Measurements from ENCODE around the gene MAD1L1. TPM values are rescaled to one million over a fixed set of nuclear protein-coding genes. Genes with fewer than 3 reads are reported as not detected.

MAD1L1 gene
- total RNA-seq, 1 experiment from 2014 or later = 43.8 TPM

- Mint-ChIP-seq H3K9me3 (no peaks in the 10 kb centered on the region), H3K36me3 (no peaks in the 10 kb centered on the region), H3K4me1 (no peaks in the 10 kb centered on the region), H3K27me3 (ENCODE audit: low read depth) (no peaks in the 10 kb centered on the region), H3K4me3 (no peak overlapping the region), H3K27ac (peak overlapping the region; percentile 55)
- ATAC-seq = no peak
- CTCF ChIA-PET = interaction anchor here (1.0 kb wide), 1 partner anchor 38 kb away, joined by 5 read pairs; no protein-coding TSS in a partner anchor
- DNase-seq (ENCODE audit: low spot score) = no peak
- POLR2A ChIA-PET = interaction anchor here (1.0 kb wide), 1 partner anchor 72 kb away, joined by 3 read pairs; no protein-coding TSS in a partner anchor
- TF ChIP-seq ZNF317 (CRISPR knock-in tag; IDR thresholded peaks at IDR 0.05; ENCODE audit: borderline replicate concordance, low read depth) (no peak), FOXK1 (CRISPR knock-in tag; IDR thresholded peaks at IDR 0.05) (no peak), TEAD4 (CRISPR knock-in tag; IDR thresholded peaks at IDR 0.05) (no peak), HMGXB4 (CRISPR knock-in tag; IDR thresholded peaks at IDR 0.05) (no peak), NFATC4 (CRISPR knock-in tag; IDR thresholded peaks at IDR 0.05) (no peak), MLX (CRISPR knock-in tag; IDR thresholded peaks at IDR 0.05) (no peak), FOXJ3 (CRISPR knock-in tag; IDR thresholded peaks at IDR 0.05; ENCODE audit: borderline replicate concordance) (no peak), SMAD3 (CRISPR knock-in tag; IDR thresholded peaks at IDR 0.05; ENCODE audit: borderline replicate concordance) (no peak), GABPB1 (CRISPR knock-in tag; IDR thresholded peaks at IDR 0.05) (no peak), FOXP4 (CRISPR knock-in tag; IDR thresholded peaks at IDR 0.05) (no peak), CREB1 (CRISPR knock-in tag; IDR thresholded peaks at IDR 0.05) (no peak), ZBTB43 (CRISPR knock-in tag; IDR thresholded peaks at IDR 0.05) (no peak), ETV6 (CRISPR knock-in tag; IDR thresholded peaks at IDR 0.05) (no peak), TP53 (CRISPR knock-in tag; IDR thresholded peaks at IDR 0.05) (no peak)
Observed at GRCh38 chr7:1845536-1846311, 387.0 kb downstream of the MAD1L1 start.

GRCh38 chr7:1844951-1845390 lies 387.8 kb downstream of the MAD1L1 start:
- H3K36me3 Mint-ChIP-seq = no peaks in the 10 kb centered on the region
- CTCF ChIA-PET = interaction anchor here (0.8 kb wide), 1 partner anchor 39 kb away, joined by 5 read pairs; no protein-coding TSS in a partner anchor
- peak; percentile 9 for DNase-seq (ENCODE audit: low spot score)
- peak overlapping the region; percentile 55 for H3K27ac Mint-ChIP-seq
- no peaks in the 10 kb centered on the region for H3K4me1 Mint-ChIP-seq
- no peak for ATAC-seq
- TF ChIP-seq STAT6 (CRISPR knock-in tag; conservative IDR thresholded peaks at IDR 0.05; ENCODE audit: low read depth) (no peak), ATF3 (CRISPR knock-in tag; conservative IDR thresholded peaks at IDR 0.05) (no peak), TCF7 (CRISPR knock-in tag; IDR thresholded peaks at IDR 0.05; ENCODE audit: low read depth) (no peak)
- POLR2A ChIA-PET = interaction anchor here (1.0 kb wide), 1 partner anchor 71 kb away, joined by 3 read pairs; no protein-coding TSS in a partner anchor
- H3K9me3 Mint-ChIP-seq = no peaks in the 10 kb centered on the region
- H3K4me3 Mint-ChIP-seq = no peak overlapping the region
- no peaks in the 10 kb centered on the region for H3K27me3 Mint-ChIP-seq (ENCODE audit: low read depth)
